Measurements from ENCODE around the gene PDGFD.

PDGFD gene

DNA sequence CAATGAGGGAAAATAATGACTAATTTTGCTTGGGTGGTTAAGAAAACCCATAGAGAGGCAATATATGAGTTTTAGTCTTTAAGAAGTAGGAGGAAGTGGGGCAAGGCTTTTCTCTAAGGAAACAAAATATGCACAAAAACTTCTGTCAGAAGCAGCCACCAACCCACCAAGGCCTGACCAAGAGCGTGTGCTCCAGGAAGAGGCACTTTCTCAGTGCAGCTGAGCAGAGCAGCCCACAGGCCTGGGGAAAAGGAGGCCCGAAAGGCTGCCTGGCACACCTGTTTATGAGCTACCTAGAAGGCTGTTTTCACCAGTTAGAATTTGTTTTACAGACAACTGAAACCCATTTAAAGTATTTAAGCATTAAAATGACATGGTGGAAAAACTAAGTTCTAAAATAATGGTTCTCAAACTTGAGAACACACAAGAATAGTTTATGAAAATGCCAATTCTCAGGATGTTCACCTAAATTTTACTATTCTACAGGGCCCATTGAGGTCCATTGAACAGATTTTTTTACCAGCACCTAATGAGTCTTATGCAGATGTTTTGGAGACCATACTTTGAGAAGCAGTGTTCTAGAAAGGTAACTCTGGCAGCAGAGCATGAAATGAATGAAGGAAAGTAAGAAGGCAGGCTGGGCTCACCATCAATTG lies 288.0 kb downstream of the PDGFD start:
- DNase-seq = no peak

DNA sequence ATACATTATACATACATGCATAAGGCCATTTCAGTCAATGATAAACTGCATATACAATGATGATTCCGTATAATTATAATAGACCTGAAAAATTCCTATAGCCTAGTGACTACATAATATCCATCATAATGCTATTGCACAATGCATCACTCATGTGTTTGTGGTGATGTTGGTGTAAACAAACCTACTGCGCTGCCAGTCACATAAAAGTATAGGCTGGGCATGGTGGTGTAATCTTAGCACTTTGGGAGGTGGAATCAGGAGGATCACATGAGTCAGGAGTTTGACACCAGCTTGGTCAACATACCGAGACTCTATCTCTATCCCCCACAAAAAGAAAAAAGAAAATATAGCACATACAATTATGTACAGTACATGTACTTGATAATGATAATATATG lies 291.2 kb downstream of the PDGFD start:
- DNase-seq = peak; percentile 21

- DNase-seq = no peak
These were observed 291.9 kb downstream of the PDGFD start for GRCh38 chr11:103871923-103872551.

DNA sequence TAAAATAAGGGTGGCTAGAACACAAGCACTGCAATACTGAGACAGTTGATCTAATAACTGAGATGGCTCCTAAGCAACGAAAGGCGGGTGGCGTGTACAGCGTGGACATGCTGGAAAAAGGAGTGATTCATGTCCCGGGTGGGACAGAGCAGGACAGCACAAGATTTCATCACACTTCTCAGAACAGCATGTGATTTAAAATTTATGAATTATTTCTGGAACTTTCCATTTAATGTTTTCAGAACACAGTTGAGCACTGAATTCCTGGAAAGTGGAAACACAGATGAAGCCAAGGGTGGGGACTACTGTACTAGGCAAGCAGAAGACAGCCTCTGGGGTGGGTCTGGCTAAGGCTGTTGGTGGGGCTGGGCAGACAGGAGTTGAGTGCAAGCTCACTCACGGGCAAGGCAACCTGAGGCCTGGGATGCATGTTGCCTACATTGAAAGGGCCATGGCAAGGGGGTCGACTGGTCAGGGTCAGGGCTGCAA lies 293.1 kb downstream of the PDGFD start:
- DNase-seq = peak; percentile 57

- no peak for DNase-seq
These were observed 296.5 kb downstream of the PDGFD start for GRCh38 chr11:103867481-103867880.

- DNase-seq = peak; percentile 29
These were observed 300.4 kb downstream of the PDGFD start for GRCh38 chr11:103863497-103863896.

DNA sequence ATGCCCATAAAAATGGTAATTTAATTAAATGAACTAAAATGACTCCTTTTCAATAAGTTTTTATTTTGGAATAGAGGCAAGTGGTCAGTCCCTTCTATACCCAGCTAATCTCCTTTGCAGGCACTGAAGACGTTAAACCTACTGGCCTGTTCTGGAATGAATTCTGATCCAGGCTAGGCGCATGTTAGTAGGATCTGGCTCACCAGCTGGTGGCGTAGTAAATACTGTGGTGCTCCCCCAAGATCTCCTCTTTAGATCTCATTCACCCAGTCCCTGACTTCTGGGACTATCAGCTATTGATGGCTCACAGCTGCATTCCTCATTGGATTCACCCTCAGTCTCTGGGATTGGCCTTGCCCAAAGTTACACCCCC lies 301.2 kb downstream of the PDGFD start:
- no peak for DNase-seq

DNA sequence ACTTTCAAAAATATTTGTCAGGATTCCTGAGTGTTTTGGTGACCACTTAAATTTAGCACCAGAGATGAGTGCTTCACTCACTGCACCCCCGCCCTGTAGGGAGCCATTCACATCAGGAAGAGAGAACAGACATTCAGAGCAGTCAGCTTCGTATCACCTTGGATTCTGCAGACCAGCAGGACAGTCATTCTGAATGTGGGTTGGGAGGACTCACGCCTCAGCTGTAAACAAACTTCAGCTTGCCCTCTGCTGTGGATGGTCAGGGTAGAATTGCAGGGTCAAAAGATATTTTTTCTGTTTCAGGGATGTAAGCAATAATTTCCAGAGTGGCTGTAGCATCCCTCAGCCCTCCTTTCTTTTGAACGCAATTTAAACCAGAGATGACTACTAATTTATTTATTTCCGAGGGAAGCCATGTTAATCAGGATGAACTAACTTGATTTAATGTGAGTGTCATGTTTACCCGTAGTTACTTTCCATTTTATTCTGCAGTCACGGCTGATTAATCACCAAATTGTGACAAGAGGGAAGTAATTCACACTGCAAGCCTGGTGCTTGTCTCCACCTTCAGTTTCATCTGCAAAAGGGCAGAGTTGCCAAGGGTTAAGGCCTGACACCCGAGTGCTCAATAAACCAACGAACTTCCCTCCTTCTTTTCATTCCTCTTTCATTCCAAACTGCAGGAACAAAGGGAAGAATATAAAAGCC lies 301.7 kb downstream of the PDGFD start:
- peak; percentile 60 for DNase-seq
